ENCODE measurements around the gene ESF1.

- TF ChIP-seq, protein P1, sequence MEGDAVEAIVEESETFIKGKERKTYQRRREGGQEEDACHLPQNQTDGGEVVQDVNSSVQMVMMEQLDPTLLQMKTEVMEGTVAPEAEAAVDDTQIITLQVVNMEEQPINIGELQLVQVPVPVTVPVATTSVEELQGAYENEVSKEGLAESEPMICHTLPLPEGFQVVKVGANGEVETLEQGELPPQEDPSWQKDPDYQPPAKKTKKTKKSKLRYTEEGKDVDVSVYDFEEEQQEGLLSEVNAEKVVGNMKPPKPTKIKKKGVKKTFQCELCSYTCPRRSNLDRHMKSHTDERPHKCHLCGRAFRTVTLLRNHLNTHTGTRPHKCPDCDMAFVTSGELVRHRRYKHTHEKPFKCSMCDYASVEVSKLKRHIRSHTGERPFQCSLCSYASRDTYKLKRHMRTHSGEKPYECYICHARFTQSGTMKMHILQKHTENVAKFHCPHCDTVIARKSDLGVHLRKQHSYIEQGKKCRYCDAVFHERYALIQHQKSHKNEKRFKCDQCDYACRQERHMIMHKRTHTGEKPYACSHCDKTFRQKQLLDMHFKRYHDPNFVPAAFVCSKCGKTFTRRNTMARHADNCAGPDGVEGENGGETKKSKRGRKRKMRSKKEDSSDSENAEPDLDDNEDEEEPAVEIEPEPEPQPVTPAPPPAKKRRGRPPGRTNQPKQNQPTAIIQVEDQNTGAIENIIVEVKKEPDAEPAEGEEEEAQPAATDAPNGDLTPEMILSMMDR (IDR thresholded peaks at IDR 0.05), result no peak
- TF ChIP-seq POLR2A (IDR thresholded peaks at IDR 0.05), result no peak
These were observed 38.9 kb downstream of the ESF1 start for GRCh38 chr20:13745784-13746183.

Data from vagina (tissue), 2 donors.